BLaER1 treated with 17β-estradiol and CSF1 and Interleukin-3, amounts not matched to agents 10 nM and 100 nM (cell line): ENCODE data around the gene LINC01488.

Source experiments
- H3K27ac ChIP-seq, 11 experiments: shearing (Covaris generic); formaldehyde crosslinking; 2 replicates each; pipeline ENCODE4 v1.8.1; 2022
- H3K27me3 ChIP-seq, 11 experiments: shearing (Covaris generic); formaldehyde crosslinking; 2 replicates each; pipeline ENCODE4 v1.8.1; 2022
- H3K36me3 ChIP-seq, 11 experiments: shearing (Covaris generic); formaldehyde crosslinking; 2 replicates each; pipeline ENCODE4 v1.8.1; 2022
- H3K4me1 ChIP-seq, 10 experiments: shearing (Covaris generic); formaldehyde crosslinking; 2 replicates each; pipeline ENCODE4 v1.8.1; 2022
- H3K4me2 ChIP-seq, 11 experiments: shearing (Covaris generic); formaldehyde crosslinking; 2 replicates each; pipeline ENCODE4 v1.8.1; 2022
- H3K4me3 ChIP-seq, 10 experiments: shearing (Covaris generic); formaldehyde crosslinking; 2 replicates each; pipeline ENCODE4 v1.8.1; 2022
- H3K9ac ChIP-seq, 11 experiments: shearing (Covaris generic); formaldehyde crosslinking; 2 replicates each; pipeline ENCODE4 v1.8.1; 2022
- H3K9me3 ChIP-seq, 11 experiments: shearing (Covaris generic); formaldehyde crosslinking; replicated peaks in 1 of 11; 2 replicates each; pipeline ENCODE4 v1.8.1; 2022
- H4K20me1 ChIP-seq, 11 experiments: shearing (Covaris generic); formaldehyde crosslinking; 2 replicates each; pipeline ENCODE4 v1.8.1; 2022
- Cebpa-rat ChIP-seq, 11 experiments: shearing (Covaris generic); IDR thresholded peaks; 2 replicates each; pipeline ENCODE4 v1.8.1; 2022

Gene LINC01488

DNA sequence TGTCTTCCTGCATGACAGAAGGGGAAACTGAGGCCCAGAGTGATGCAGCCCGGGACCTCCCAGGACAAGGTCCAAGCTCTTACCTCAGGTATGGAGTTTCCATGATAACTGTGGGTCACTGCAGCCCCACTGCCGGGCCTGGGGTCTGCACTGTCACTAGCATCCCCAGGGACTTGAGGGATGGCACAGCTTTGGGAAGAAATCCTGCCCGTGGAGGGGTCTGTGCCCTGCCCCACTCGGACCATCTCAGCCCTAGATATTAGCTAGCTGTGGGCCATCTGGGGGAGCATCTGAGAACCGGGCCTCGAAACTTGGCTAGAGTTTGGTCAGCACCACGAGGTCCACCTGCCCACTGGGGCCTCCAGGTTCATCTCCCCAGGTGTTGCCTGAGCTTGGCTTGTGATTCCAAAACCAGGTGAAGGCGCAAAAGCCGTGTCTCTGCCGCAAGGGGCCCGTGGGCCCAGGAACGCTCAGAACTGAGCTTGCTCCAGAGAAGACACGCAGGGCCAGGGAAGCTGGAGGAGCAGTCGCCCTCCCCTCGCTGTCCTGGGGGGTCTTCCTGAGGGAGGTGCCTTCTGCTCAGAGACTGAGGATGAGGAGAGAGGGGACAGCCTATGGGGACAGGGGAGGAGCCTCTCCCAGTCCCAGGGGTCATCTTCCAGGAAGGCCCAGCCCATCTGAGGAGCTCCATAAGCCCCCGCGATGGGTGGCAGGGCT, 4.8 kb downstream of the LINC01488 start:
- Histone ChIP-seq H3K9me3 (peaks cover 0 to 9% (median 0%) of the 10 kb centered on the region in 11 experiments; a peak in 3 of 22 replicates), H3K4me1 (peaks cover 0 to 3% (median 0%) of the 10 kb centered on the region in 10 experiments; a peak in 1 of 20 replicates), H3K4me2 (no peak overlapping the region)

DNA sequence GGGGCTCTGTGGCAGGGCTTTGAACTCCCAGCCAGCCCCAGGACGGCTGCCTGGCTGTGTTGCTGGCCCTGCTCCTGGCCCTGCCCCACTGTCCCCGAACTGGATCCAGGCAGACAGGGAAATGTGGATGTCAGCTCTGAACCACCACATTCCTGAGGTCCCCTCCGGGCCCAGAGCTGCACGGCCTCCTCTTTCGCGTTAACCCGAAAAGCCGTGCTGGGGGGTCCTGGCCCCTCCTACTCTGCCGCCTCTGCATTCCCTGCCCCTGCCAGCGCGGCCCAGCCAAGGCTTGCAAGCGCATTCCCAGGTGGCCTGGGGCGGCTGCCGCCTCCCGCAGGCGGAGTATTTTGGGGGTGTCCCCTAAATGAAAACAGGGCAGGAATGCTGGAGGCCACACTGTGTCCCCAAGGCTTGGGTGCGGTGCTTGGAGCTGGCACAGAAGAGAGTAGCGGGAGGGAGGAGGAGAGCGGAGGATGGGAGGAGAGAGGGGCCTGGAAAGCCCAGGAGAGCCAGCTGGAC, 5.4 kb downstream of the LINC01488 start:
- H4K20me1 ChIP-seq: peaks cover 0 to 9% (median 0%) of the 10 kb centered on the region in 11 experiments; a peak in 3 of 22 replicates

More for the DNA sequence above, 4.8 kb downstream of the LINC01488 start:
- H3K9ac ChIP-seq: no peak overlapping the region; a peak in 1 of 22 replicates
- no peaks in the 10 kb centered on the region for H3K27me3 ChIP-seq
- no peak for TF ChIP-seq Cebpa-rat (IDR thresholded peaks at IDR 0.05)
- no peaks in the 10 kb centered on the region for H3K36me3 ChIP-seq
- H3K27ac ChIP-seq: no peak overlapping the region
- H3K4me3 ChIP-seq: no peak overlapping the region
- peaks cover 0 to 9% (median 0%) of the 10 kb centered on the region in 11 experiments; a peak in 3 of 22 replicates for H4K20me1 ChIP-seq

DNA sequence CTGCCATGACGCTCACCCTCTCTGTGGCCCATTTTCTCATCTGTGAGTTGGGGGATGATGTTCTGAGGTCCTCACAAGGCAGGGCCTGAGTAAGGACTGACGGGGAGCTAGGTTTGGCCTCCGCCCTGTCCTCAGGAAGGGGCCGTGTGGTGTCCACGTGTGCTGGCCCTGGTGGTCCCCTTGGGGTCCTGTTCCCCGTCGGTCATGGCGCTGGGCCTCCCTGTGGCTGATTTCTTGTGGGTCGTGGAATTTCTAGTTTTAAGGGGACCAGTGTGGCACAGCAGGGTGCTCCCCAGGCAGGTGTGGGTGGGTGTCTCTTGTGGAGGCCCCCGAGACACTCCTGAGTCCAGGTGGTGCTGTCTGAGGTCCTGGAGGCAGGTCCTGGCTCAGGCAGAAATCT, 5.9 kb downstream of the LINC01488 start:
- Histone ChIP-seq H3K4me3 (no peak overlapping the region), H3K9me3 (peaks cover 0 to 2% (median 0%) of the 10 kb centered on the region in 11 experiments; a peak in 2 of 22 replicates), H3K36me3 (no peaks in the 10 kb centered on the region), H3K27ac (no peak overlapping the region), H3K4me1 (peaks cover 0 to 3% (median 0%) of the 10 kb centered on the region in 10 experiments; a peak in 1 of 20 replicates), H4K20me1 (peaks cover 0 to 9% (median 0%) of the 10 kb centered on the region in 11 experiments; a peak in 3 of 22 replicates), H3K27me3 (no peaks in the 10 kb centered on the region), H3K9ac (no peak overlapping the region), H3K4me2 (no peak overlapping the region)
- no peak for TF ChIP-seq Cebpa-rat (IDR thresholded peaks at IDR 0.05)

More for the DNA sequence above, 5.4 kb downstream of the LINC01488 start:
- Histone ChIP-seq H3K4me3 (no peak overlapping the region), H3K27me3 (no peaks in the 10 kb centered on the region), H3K4me2 (no peak overlapping the region), H3K9ac (no peak overlapping the region; a peak in 1 of 22 replicates), H3K36me3 (no peaks in the 10 kb centered on the region), H3K27ac (no peak overlapping the region), H3K4me1 (peaks cover 0 to 3% (median 0%) of the 10 kb centered on the region in 10 experiments; a peak in 1 of 20 replicates), H3K9me3 (peaks cover 0 to 7% (median 0%) of the 10 kb centered on the region in 11 experiments; a peak in 3 of 22 replicates)
- no peak for TF ChIP-seq Cebpa-rat (IDR thresholded peaks at IDR 0.05)

DNA sequence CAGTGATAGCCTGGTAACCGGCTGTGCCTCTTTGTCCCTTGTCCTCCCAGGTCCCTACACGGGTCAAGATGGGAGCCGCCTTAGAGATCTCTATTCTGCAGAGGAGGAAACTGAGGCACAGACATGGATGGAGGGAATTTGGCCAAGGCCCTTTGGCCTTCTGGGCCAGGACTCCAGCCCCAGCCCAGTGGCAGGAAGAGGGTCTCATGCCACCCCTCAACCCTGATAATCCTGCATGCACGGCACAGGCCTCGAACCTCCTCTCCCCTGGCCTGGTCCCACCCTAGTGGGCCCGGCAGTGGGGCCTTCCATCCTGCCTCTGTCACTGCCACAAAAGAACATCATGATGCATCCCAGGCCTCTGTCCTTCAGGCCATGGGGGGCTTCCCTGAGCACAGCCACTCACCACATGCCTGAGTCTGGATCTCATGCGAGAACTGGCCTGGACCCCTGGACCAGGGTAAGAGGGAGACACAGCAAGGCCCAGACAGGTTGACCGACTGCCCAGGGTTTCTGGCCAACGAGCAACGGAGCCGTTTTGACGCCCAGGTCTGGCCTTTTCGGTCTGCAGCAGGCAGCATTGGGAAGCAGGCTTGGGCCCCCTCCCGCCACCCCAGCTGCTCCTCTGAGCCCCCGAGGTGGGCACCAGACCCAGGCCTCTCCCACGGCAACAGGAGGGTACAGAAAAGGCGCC, 6.5 kb downstream of the LINC01488 start:
- Histone ChIP-seq H3K27me3 (no peaks in the 10 kb centered on the region), H4K20me1 (peaks cover 0 to 9% (median 0%) of the 10 kb centered on the region in 11 experiments; a peak in 3 of 22 replicates), H3K27ac (no peak overlapping the region)

DNA sequence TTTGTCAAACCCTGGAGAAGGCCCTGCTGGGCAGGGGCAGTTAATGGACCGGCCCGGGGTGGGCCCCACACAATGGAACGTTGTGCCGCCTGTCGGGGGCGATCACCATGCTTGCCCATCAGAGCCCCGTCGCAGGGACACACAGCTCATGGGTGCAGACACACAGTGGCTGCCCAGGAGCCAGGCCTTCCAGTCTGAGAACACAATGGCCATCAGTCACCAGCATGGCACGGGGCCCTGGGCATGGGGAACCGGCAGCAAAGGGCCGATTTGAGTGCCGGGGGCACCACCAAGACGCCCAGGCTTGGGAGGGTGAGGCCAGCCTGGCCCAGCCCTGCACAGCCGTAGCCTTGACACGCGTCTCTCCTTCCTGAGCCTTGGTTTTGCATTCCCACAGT, 7.1 kb downstream of the LINC01488 start:
- H3K4me3 ChIP-seq: no peak overlapping the region
- H3K4me1 ChIP-seq: peaks cover 0 to 3% (median 0%) of the 10 kb centered on the region in 10 experiments; a peak in 1 of 20 replicates
- H3K9ac ChIP-seq: no peak overlapping the region
- no peak overlapping the region for H3K4me2 ChIP-seq
- H3K27ac ChIP-seq: no peak overlapping the region
- H3K27me3 ChIP-seq: no peaks in the 10 kb centered on the region
- H3K36me3 ChIP-seq: no peaks in the 10 kb centered on the region
- H4K20me1 ChIP-seq: peaks cover 0 to 9% (median 0%) of the 10 kb centered on the region in 11 experiments; a peak in 3 of 22 replicates
- no peak for TF ChIP-seq Cebpa-rat (IDR thresholded peaks at IDR 0.05)
- no peaks in the 10 kb centered on the region for H3K9me3 ChIP-seq

More for the DNA sequence above, 6.5 kb downstream of the LINC01488 start:
- Histone ChIP-seq H3K4me3 (no peak overlapping the region), H3K4me2 (no peak overlapping the region), H3K9ac (no peak overlapping the region), H3K36me3 (no peaks in the 10 kb centered on the region), H3K9me3 (no peaks in the 10 kb centered on the region), H3K4me1 (peaks cover 0 to 3% (median 0%) of the 10 kb centered on the region in 10 experiments; a peak in 1 of 20 replicates)
- TF ChIP-seq Cebpa-rat (IDR thresholded peaks at IDR 0.05): no peak

DNA sequence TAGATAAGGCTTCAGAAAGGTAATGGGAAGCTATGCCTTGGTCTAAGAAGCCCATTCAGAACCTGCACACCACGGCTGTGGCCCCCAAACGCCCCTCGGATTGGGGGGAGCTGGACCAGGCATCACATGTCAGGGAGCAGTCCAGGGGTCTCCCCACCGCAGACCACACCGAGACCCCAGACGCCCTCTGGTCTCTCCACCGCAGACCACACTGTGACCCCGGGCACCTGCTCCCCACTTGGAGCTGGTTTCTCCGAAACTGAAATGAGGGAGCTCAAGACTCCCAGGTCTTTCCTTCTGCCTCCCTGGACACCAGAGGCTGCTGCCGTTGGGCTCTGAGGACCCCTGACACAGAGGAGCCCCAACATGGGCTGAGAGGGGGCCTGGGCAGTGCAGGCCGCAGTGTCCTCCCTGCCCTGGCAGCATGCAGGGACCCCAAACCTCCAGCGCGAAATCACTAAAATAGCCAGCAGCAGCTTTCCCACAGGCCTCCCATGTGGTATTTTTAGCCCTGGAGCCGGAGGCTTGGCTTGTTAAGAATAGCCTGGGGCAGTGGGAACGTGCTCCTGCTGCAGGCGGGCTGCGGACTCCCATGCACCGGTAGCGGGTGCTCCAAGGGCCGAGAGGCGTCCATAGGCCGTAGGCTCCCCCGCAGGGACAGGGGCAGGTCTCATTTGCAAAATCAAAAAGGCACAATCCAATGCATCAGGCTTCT, 7.7 kb downstream of the LINC01488 start:
- H3K4me3 ChIP-seq: no peak overlapping the region
- no peak overlapping the region for H3K9ac ChIP-seq
- H3K27me3 ChIP-seq: no peaks in the 10 kb centered on the region
- TF ChIP-seq Cebpa-rat (IDR thresholded peaks at IDR 0.05): no peak
- peaks cover 0 to 9% (median 0%) of the 10 kb centered on the region in 11 experiments; a peak in 3 of 22 replicates for H4K20me1 ChIP-seq
- H3K4me2 ChIP-seq: no peak overlapping the region
- H3K4me1 ChIP-seq: peaks cover 0 to 3% (median 0%) of the 10 kb centered on the region in 10 experiments; a peak in 1 of 20 replicates
- H3K9me3 ChIP-seq: no peaks in the 10 kb centered on the region
- no peak overlapping the region for H3K27ac ChIP-seq
- no peaks in the 10 kb centered on the region for H3K36me3 ChIP-seq

DNA sequence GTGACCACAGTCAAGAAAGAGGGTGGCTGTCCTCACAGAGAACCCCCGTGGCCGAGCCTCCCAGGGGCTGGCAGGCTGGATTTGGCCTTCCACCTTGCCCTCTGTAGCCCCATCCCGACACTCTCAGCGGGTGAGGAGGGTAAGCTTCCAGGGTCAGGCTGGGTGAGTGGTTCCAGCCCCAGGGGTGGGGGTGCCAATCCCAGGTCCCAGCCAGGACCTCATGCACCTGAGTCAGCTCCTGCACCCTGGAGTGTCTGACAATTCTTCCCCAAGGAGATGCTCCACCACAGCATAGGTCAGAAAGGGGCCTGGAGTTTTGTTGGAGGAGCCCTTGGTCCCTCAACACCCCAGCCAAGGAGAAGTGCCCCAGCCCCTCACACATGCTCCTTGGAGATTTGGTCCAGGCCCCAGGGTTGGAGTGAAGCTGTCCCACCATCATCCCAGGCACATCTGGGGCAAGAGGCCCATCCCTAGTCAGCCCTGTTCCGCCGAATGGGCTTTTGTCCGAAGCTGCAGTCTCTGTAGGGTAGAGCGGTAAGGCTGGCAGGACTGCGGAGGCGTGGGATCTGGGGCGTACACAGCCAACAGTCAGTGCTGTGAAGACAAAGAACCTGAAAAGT, 8.4 kb downstream of the LINC01488 start:
- no peak overlapping the region for H3K27ac ChIP-seq
- H3K9me3 ChIP-seq: no peaks in the 10 kb centered on the region
- no peak overlapping the region for H3K4me2 ChIP-seq
- peaks cover 0 to 9% (median 0%) of the 10 kb centered on the region in 11 experiments; a peak in 2 of 22 replicates for H4K20me1 ChIP-seq
- no peaks in the 10 kb centered on the region for H3K27me3 ChIP-seq
- H3K36me3 ChIP-seq: no peaks in the 10 kb centered on the region
- no peak overlapping the region for H3K4me3 ChIP-seq
- no peak for TF ChIP-seq Cebpa-rat (IDR thresholded peaks at IDR 0.05)
- peaks cover 0 to 3% (median 0%) of the 10 kb centered on the region in 10 experiments; a peak in 1 of 20 replicates for H3K4me1 ChIP-seq
- H3K9ac ChIP-seq: no peak overlapping the region

DNA sequence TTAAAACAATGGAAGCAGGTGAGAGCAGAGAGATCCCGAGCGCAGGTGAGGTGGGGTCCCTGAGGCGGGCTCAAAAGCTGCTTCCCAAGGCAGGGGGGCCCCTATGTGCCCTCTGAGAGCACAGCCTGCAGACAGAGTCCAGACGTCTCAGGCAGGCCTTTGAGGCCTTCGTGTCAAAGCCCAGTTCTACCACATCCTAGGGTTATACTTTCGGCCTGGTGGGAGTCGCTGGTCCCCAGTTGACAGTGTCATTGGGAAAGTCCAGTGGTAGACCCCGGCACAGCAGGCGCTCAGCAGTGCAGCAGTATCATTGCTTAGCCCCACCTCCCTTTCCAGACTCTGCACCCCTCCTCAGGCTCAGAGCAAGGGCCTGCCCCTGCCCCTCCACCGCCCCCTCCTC, 9.1 kb downstream of the LINC01488 start:
- H3K9me3 ChIP-seq: no peaks in the 10 kb centered on the region
- H3K4me1 ChIP-seq: peaks cover 0 to 3% (median 0%) of the 10 kb centered on the region in 10 experiments; a peak in 2 of 20 replicates
- no peak for TF ChIP-seq Cebpa-rat (IDR thresholded peaks at IDR 0.05)
- no peak overlapping the region for H3K9ac ChIP-seq
- no peak overlapping the region for H3K27ac ChIP-seq
- H3K4me2 ChIP-seq: no peak overlapping the region
- no peak overlapping the region for H3K4me3 ChIP-seq
- no peaks in the 10 kb centered on the region for H3K27me3 ChIP-seq
- H3K36me3 ChIP-seq: no peaks in the 10 kb centered on the region
- peaks cover 0 to 9% (median 0%) of the 10 kb centered on the region in 11 experiments; a peak in 2 of 22 replicates for H4K20me1 ChIP-seq
